Uterus (tissue), 4 donors: Measurements from ENCODE around the gene MAGI2. TPM values are rescaled to one million over a fixed set of nuclear protein-coding genes. Genes with fewer than 3 reads are reported as not detected.

Source experiments
- DNase-seq, 2 donors: peaks; one replicate each; pipeline ENCODE4 v3.0.0-alpha.2; 2019 to 2020
- H3K27ac ChIP-seq, 2 donors: fragments of 200-600 bp; sonication (generic); 1 replicate in 1 of 2; 2 replicates in 1 of 2; pipeline ENCODE4 v1.5.1; 2016 to 2018
- H3K27me3 ChIP-seq, 2 donors: fragments of 200-600 bp; sonication (generic); one replicate each; pipeline ENCODE4 v1.5.1; 2018 to 2019; ENCODE audit warnings: control low read depth in 1 of 2
- H3K36me3 ChIP-seq, 2 donors: fragments of 200-600 bp; sonication (generic); one replicate each; pipeline ENCODE4 v1.5.1; 2019; ENCODE audit warnings: control low read depth in 1 of 2
- H3K4me1 ChIP-seq, 2 donors: fragments of 200-600 bp; sonication (generic); one replicate each; pipeline ENCODE4 v1.5.1; 2018 to 2019; ENCODE audit warnings: control low read depth in 1 of 2
- H3K4me3 ChIP-seq, 2 donors: fragments of 200-600 bp; sonication (generic); 1 replicate in 1 of 2; 2 replicates in 1 of 2; pipeline ENCODE4 v1.5.1; 2018 to 2019; ENCODE audit warnings: mild to moderate bottlenecking in 1 of 2
- H3K9me3 ChIP-seq, 2 donors: fragments of 200-600 bp; sonication (generic); one replicate each; pipeline ENCODE4 v1.5.1; 2019; ENCODE audit warnings: control low read depth in 1 of 2
- POLR2A ChIP-seq, 2 donors: fragments of 450-650 bp; IDR thresholded peaks; one replicate each; pipeline ENCODE4 v1.6.1; 2016; ENCODE audit warnings: antibody characterized with exemption in 2 of 2, mild to moderate bottlenecking in 1 of 2, moderate library complexity in 1 of 2
- intact Hi-C: fragments of 100-400 bp; cut with DNase I; formaldehyde crosslinking; loops from one replicate; pipeline ENCODE4 v1.15.1; 2023; ENCODE audit warnings: low total_unique reads
- total RNA-seq, 4 donors: library from RNA; depleted of rRNA in 3 of 4; stranded (reverse); fragments of >200 nt in 3 of 4; gene quantifications; one replicate each; pipeline versions ENCODE4 v1.1.0 to v1.2.4, GENCODE V29; 2014 to 2023
- TF ChIP-seq, protein P1 (sequence below), 4 experiments: fragments of 200-600 bp in 2 of 4; fragments of 450-650 bp in 2 of 4; sonication (generic) in 2 of 4; IDR thresholded peaks; one replicate each; pipeline ENCODE4 v1.5.1; 2016 to 2019; ENCODE audit warnings: antibody characterized with exemption in 4 of 4, mild to moderate bottlenecking in 2 of 4, moderate library complexity in 1 of 4
- donor health status: DM: yes; HTN: yes; CAD: no.

The MAGI2 gene
- total RNA-seq, 4 donors from 2014 or later: 5.3 to 23.2 (median 13.8) TPM

DNA sequence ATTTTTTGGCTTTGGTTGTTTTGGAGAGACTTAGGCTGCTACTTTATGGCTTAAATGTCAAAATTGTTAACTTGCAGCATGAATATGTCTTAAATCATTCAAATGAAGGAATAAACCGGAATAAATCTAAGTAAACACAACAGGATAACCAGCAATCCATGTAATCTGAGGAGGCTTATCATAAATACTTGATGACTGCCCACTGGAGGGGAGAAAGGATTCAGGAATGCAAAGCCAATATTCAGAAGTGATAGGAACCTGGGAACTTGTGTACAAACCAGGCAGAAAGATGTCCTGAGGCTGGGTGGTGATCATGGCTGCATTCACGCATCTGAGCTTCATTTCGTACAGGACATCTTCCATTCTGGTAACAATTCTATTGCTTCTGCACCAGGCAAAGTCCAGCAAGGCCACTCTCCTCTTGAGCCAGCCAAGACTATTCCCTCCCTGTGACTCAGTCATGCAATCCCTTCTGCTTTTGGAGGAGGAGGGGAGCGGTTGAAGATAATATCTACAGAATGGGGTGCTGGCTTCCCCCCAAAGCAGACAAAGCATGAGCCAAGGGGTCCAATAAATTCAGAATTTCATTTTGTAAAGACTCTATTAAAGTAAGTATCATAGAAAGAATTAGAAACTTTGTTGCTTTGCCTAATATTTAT lies 1280.4 kb downstream of the MAGI2 start:
- Histone ChIP-seq H3K4me3 (no peak overlapping the region), H3K4me1 (peaks cover 0 to 4% of the 10 kb centered on the region in 2 donors), H3K27ac (no peak overlapping the region), H3K9me3 (no peaks in the 10 kb centered on the region), H3K27me3 (no peaks in the 10 kb centered on the region), H3K36me3 (no peaks in the 10 kb centered on the region)
- intact Hi-C loops: no loop called here
- no peak for DNase-seq
- TF ChIP-seq POLR2A (IDR thresholded peaks at IDR 0.05): no peak
- TF ChIP-seq, protein P1, sequence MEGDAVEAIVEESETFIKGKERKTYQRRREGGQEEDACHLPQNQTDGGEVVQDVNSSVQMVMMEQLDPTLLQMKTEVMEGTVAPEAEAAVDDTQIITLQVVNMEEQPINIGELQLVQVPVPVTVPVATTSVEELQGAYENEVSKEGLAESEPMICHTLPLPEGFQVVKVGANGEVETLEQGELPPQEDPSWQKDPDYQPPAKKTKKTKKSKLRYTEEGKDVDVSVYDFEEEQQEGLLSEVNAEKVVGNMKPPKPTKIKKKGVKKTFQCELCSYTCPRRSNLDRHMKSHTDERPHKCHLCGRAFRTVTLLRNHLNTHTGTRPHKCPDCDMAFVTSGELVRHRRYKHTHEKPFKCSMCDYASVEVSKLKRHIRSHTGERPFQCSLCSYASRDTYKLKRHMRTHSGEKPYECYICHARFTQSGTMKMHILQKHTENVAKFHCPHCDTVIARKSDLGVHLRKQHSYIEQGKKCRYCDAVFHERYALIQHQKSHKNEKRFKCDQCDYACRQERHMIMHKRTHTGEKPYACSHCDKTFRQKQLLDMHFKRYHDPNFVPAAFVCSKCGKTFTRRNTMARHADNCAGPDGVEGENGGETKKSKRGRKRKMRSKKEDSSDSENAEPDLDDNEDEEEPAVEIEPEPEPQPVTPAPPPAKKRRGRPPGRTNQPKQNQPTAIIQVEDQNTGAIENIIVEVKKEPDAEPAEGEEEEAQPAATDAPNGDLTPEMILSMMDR (IDR thresholded peaks at IDR 0.05): no peak

DNA sequence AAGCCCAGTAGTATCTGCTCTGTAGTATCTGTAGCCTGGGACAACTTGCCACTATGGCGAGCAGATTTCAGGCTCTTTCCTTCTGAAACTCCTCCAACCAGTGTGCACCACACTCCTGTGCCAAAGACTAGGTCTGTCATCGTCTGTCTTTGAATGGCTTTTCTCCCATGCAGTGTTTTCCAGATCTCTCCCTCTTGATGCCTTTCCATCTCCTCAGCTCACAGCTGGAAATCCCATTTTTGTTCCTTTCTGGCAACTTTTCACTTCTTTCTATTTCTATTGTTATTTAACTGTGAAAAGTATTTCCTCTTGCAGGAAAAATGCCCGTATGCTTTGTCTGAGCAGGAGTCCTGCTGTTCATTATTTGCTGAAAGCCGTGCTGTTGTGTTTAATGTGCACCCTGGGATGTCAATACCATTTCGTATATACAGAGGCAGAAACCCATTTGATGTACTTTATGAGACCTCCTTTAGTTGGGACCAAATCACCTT lies 1281.2 kb downstream of the MAGI2 start:
- Histone ChIP-seq H3K27ac (no peak overlapping the region), H3K27me3 (no peaks in the 10 kb centered on the region), H3K4me1 (peaks cover 0 to 4% of the 10 kb centered on the region in 2 donors), H3K36me3 (no peaks in the 10 kb centered on the region), H3K9me3 (no peaks in the 10 kb centered on the region), H3K4me3 (no peak overlapping the region)
- intact Hi-C loops: no loop called here
- DNase-seq: no peak
- TF ChIP-seq POLR2A (IDR thresholded peaks at IDR 0.05): no peak
- TF ChIP-seq, protein P1 (IDR thresholded peaks at IDR 0.05): no peak

DNA sequence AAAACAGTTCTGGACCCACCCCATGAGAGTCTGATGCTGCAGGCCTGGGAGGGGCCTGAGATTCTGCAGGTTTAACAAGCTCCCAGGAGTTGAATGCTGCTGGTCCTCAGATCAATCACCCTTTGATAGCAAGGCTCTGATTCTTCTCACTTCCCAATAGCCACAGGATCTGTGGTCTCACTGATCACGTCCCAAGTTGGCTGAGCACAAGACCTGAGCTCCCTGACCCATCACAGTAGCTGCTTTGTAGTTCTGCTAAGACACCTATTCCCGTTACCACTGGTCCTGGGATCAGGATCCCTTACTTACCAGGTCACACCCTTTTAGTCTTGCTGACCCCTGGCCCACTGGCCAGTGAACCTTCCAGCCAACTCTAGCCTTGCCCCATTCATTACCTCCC lies 1282.1 kb downstream of the MAGI2 start:
- H3K36me3 ChIP-seq: no peaks in the 10 kb centered on the region
- DNase-seq: no peak
- H3K4me3 ChIP-seq: no peak overlapping the region
- no peak overlapping the region for H3K27ac ChIP-seq
- intact Hi-C loops: no loop called here
- no peaks in the 10 kb centered on the region for H3K9me3 ChIP-seq
- H3K27me3 ChIP-seq: no peaks in the 10 kb centered on the region
- peaks cover 0 to 4% of the 10 kb centered on the region in 2 donors for H3K4me1 ChIP-seq
- TF ChIP-seq, protein P1 (IDR thresholded peaks at IDR 0.05): no peak
- no peak for TF ChIP-seq POLR2A (IDR thresholded peaks at IDR 0.05)

DNA sequence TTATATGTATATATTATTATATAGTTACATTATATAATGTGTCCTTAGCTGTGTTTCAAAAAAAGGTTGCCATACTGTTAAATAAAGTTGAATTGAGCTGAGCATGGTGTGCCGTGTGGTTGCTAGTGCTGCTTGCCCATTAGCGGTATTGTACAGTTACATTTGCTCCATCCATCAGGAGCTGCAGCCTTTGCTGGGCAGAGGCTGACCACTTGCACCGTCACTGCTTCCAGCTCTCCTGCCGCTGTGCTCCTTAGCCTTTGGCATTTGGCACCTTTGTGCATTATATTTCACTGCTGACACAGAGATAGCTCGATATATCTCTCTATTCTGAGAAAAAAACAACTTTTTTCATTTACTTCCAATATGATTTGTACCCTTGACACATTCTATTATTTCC lies 1282.7 kb downstream of the MAGI2 start:
- TF ChIP-seq POLR2A (IDR thresholded peaks at IDR 0.05): no peak
- TF ChIP-seq, protein P1 (IDR thresholded peaks at IDR 0.05): no peak
- DNase-seq: no peak
- intact Hi-C loops: no loop called here
- Histone ChIP-seq H3K36me3 (no peaks in the 10 kb centered on the region), H3K27me3 (no peaks in the 10 kb centered on the region), H3K9me3 (no peaks in the 10 kb centered on the region), H3K4me3 (no peak overlapping the region), H3K27ac (no peak overlapping the region), H3K4me1 (peaks cover 0 to 4% of the 10 kb centered on the region in 2 donors)

DNA sequence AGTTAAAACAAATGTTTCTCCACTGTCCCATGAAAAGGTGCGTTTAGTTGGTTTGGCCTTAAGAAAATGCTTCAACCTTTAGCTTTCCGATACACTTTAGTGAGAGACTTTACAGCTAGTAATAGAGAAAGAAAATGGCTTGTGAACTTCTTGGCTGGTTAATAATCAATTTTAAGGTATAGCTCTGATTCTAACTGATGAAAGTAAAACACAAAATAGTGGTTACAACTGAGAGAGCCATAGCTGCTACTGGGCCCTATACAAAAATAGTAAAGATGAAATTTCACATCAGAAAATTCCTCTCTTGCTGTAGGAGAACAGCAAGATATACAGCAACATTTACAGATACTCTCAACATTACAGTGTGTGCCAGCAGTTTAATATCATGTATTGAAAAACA lies 1283.5 kb downstream of the MAGI2 start:
- Histone ChIP-seq H3K27me3 (no peaks in the 10 kb centered on the region), H3K4me3 (no peak overlapping the region), H3K27ac (no peak overlapping the region), H3K36me3 (no peaks in the 10 kb centered on the region), H3K9me3 (no peaks in the 10 kb centered on the region), H3K4me1 (no peaks in the 10 kb centered on the region)
- intact Hi-C loops: no loop called here
- TF ChIP-seq, protein P1 (IDR thresholded peaks at IDR 0.05): no peak
- TF ChIP-seq POLR2A (IDR thresholded peaks at IDR 0.05): no peak
- DNase-seq: no peak
